Panc1 (cell line): ENCODE measurements around the gene LRRN4CL. TPM values are rescaled to one million over a fixed set of nuclear protein-coding genes. Genes with fewer than 3 reads are reported as not detected.

ENCODE experiments used
- ATAC-seq: fragments of 200-7000 bp; cut with Tn5 transposase; 2 replicates; pipeline ENCODE4 v1.9.1; 2020; ENCODE audit warnings: mild to moderate bottlenecking, moderate library complexity
- BruUV-seq: library from RNA; stranded (reverse); fragments of 400-500 nt; replicated peaks from 2 replicates; lab custom pipeline; 2021; lab: Mats Ljungman, UMichigan
- CTCF ChIA-PET: fragments of 300-600 bp; sonication (Branson Sonifier 250); formaldehyde crosslinking; loops from one replicate; lab custom pipeline; 2022; ENCODE audit warnings: antibody characterized with exemption; lab: Charles Lee
- POLR2A ChIA-PET: fragments of 300-600 bp; sonication (Branson Sonifier 250); formaldehyde crosslinking; loops from one replicate; lab custom pipeline; 2022; ENCODE audit warnings: antibody characterized with exemption; lab: Charles Lee
- DNase-seq: peaks from one replicate; pipeline ENCODE4 v3.0.0-alpha.2; 2010; ENCODE audit warnings: low read depth, low spot score
- H3K27ac ChIP-seq: 2 replicates; pipeline ENCODE4 v1.5.1; 2011; ENCODE audit warnings: mild to moderate bottlenecking, low read length, inconsistent platforms
- H3K27me3 ChIP-seq: fragments of 200-500 bp; sonication (Bioruptor generic); 2 replicates; pipeline ENCODE4 v1.6.0; 2014; ENCODE audit warnings: low read length, inconsistent platforms; ENCODE audit not compliant: control insufficient read depth, insufficient read depth
- H3K36me3 ChIP-seq: fragments of 200-500 bp; sonication (Bioruptor generic); 2 replicates; pipeline ENCODE4 v1.5.1; 2014; ENCODE audit warnings: inconsistent platforms, mild to moderate bottlenecking, low read length, moderate library complexity; ENCODE audit not compliant: control insufficient read depth, insufficient read depth
- H3K4me1 ChIP-seq: 2 replicates; pipeline ENCODE4 v1.5.1; 2011; ENCODE audit warnings: inconsistent platforms, mild to moderate bottlenecking, low read length, moderate library complexity; ENCODE audit not compliant: control insufficient read depth, insufficient read depth
- H3K4me3 ChIP-seq, 2 experiments: 2 replicates each; pipeline ENCODE4 v1.5.1; 2011 to 2012; ENCODE audit warnings: low read depth in 2 of 2, low read length in 2 of 2, mild to moderate bottlenecking in 2 of 2, inconsistent platforms in 1 of 2, moderate library complexity in 1 of 2
- H3K9me3 ChIP-seq: fragments of 200-500 bp; sonication (Bioruptor generic); 2 replicates; pipeline ENCODE4 v1.5.1; 2014; ENCODE audit warnings: low read depth, mild to moderate bottlenecking, inconsistent platforms, low read length, moderate library complexity; ENCODE audit not compliant: control insufficient read depth, insufficient read depth
- CTCF ChIP-seq: fragments of 450-650 bp; IDR thresholded peaks from 2 replicates; pipeline ENCODE4 v1.5.1; 2017; ENCODE audit warnings: mild to moderate bottlenecking
- POLR2AphosphoS5 ChIP-seq: IDR thresholded peaks from 2 replicates; pipeline ENCODE4 v1.6.1; 2012; ENCODE audit warnings: mild to moderate bottlenecking, low read depth, low read length, moderate library complexity
- SIN3A ChIP-seq: IDR thresholded peaks from 2 replicates; pipeline ENCODE4 v1.6.1; 2012; ENCODE audit warnings: low read depth, mild to moderate bottlenecking, low read length, moderate library complexity, borderline replicate concordance; ENCODE audit not compliant: insufficient read depth
- TCF7L2 ChIP-seq: IDR thresholded peaks from 2 replicates; pipeline ENCODE4 v1.6.1; 2011; ENCODE audit warnings: mild to moderate bottlenecking, low read depth, low read length, inconsistent platforms
- in situ Hi-C: cut with HindIII; loops from 2 replicates; pipeline ENCODE4 v1.10.0; 2016; ENCODE audit warnings: low sequenced_read_pairs, low pct_unique_long_range_greater_than_20kb
- intact Hi-C: fragments of 100-400 bp; cut with micrococcal nuclease; formaldehyde crosslinking; loops from one replicate; pipeline ENCODE4 v1.10.0; 2022; ENCODE audit not compliant: unreplicated experiment
- total RNA-seq: library from RNA; stranded (reverse); gene quantifications from one replicate; pipeline ENCODE4 v1.2.1, GENCODE V29; 2021; ENCODE audit not compliant: unreplicated experiment
- TF ChIP-seq, protein P1 (sequence below), 2 experiments: IDR thresholded peaks; 2 replicates each; pipeline ENCODE4 v1.6.1; 2011 to 2012; ENCODE audit warnings: low read depth in 2 of 2, control low read depth in 1 of 2, low read length in 1 of 2, mild to moderate bottlenecking in 1 of 2, moderate library complexity in 1 of 2; ENCODE audit not compliant: insufficient read depth in 1 of 2

Gene LRRN4CL
- total RNA-seq, 1 experiment from 2014 or later: 0.13 TPM

GRCh38 chr11:62649486-62649885, 39.8 kb downstream of the LRRN4CL start:
- in situ Hi-C loops: no loop called here
- TF ChIP-seq TCF7L2 (no peak), POLR2AphosphoS5 (no peak), CTCF (no peak), SIN3A (no peak)
- TF ChIP-seq, protein P1, sequence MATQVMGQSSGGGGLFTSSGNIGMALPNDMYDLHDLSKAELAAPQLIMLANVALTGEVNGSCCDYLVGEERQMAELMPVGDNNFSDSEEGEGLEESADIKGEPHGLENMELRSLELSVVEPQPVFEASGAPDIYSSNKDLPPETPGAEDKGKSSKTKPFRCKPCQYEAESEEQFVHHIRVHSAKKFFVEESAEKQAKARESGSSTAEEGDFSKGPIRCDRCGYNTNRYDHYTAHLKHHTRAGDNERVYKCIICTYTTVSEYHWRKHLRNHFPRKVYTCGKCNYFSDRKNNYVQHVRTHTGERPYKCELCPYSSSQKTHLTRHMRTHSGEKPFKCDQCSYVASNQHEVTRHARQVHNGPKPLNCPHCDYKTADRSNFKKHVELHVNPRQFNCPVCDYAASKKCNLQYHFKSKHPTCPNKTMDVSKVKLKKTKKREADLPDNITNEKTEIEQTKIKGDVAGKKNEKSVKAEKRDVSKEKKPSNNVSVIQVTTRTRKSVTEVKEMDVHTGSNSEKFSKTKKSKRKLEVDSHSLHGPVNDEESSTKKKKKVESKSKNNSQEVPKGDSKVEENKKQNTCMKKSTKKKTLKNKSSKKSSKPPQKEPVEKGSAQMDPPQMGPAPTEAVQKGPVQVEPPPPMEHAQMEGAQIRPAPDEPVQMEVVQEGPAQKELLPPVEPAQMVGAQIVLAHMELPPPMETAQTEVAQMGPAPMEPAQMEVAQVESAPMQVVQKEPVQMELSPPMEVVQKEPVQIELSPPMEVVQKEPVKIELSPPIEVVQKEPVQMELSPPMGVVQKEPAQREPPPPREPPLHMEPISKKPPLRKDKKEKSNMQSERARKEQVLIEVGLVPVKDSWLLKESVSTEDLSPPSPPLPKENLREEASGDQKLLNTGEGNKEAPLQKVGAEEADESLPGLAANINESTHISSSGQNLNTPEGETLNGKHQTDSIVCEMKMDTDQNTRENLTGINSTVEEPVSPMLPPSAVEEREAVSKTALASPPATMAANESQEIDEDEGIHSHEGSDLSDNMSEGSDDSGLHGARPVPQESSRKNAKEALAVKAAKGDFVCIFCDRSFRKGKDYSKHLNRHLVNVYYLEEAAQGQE (IDR thresholded peaks at IDR 0.05; ENCODE audit: insufficient read depth in 1 of 2, low read depth in 2 of 2, low read length in 1 of 2): no peak
- CTCF ChIA-PET: no interaction called here

DNA sequence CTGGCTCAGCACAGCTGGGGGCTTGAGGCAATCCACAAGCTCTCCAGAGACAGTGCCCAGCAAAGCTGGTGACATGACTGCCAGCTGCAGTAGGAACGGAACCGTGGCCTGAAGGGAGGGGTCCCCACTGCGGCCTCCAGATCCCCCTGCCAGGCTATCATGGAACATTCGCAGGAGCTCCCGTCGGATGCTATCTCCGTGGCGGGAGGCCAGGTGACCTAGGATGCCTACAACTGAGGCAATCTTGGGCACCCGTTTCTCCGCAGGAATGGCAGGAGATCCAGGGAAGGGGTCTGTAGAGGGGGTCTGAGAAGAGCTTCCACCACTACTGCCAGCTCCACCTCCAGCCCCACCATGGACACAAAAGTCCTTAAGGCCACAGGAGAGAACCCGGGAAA, 40.4 kb downstream of the LRRN4CL start:
- Histone ChIP-seq H3K36me3 (0 out of 2 replicates have a peak, but pooled peaks cover 5% of the 10 kb centered on the region), H3K4me3 (no peak overlapping the region), H3K27ac (no peak overlapping the region), H3K9me3 (no peaks in the 10 kb centered on the region), H3K27me3 (no peaks in the 10 kb centered on the region), H3K4me1 (peaks cover 18% of the 10 kb centered on the region)
- in situ Hi-C loops (no loop called here), intact Hi-C loops (no loop called here)
- DNase-seq: no peak
- ChIA-PET CTCF (no interaction called here), POLR2A (interaction anchor here (0.8 kb wide), 1 partner anchor 16 kb away, joined by 4 read pairs; the partner anchor contains the start of genes C11orf98 and CSKMT)
- no peak for TF ChIP-seq CTCF
- TF ChIP-seq, protein P1 (IDR thresholded peaks at IDR 0.05; ENCODE audit: insufficient read depth in 1 of 2, low read depth in 2 of 2, low read length in 1 of 2): no peak
- no peak for TF ChIP-seq TCF7L2
- TF ChIP-seq SIN3A: no peak
- TF ChIP-seq POLR2AphosphoS5: no peak
- ATAC-seq: no peak
- no TSS peak for BruUV-seq

More at GRCh38 chr11:62649486-62649885, 39.8 kb downstream of the LRRN4CL start:
- no peak for ATAC-seq
- POLR2A ChIA-PET: interaction anchor here (0.7 kb wide), 1 partner anchor 16 kb away, joined by 3 read pairs; the partner anchor contains the start of genes C11orf98 and CSKMT
- Histone ChIP-seq H3K9me3 (no peaks in the 10 kb centered on the region), H3K27me3 (no peaks in the 10 kb centered on the region), H3K4me1 (peaks cover 18% of the 10 kb centered on the region), H3K36me3 (0 out of 2 replicates have a peak, but pooled peaks cover 5% of the 10 kb centered on the region), H3K27ac (no peak overlapping the region), H3K4me3 (no peak overlapping the region)
- intact Hi-C loops: no loop called here
- DNase-seq: no peak
- BruUV-seq: no TSS peak
